MV-4-11 (cell line): Measurements from ENCODE around the gene KIR3DL3.
"Not testable (repeated sequence)": the region's sequence is repeated elsewhere in the genome, so short reads cannot be mapped to it uniquely, and the experiment has no call there.

Source experiments
- DNase-seq: peaks from one replicate; lab custom pipeline; 2025; lab: John Stamatoyannopoulos, UW

The KIR3DL3 gene

GRCh38 chr19:54724142-54724541 is at the start of gene KIR3DL3:
TSS of gene KIR3DL3 (plus strand) at chr19:54724442. CDS start at chr19:54724497, 55 bp downstream.
- DNase-seq: no peak

- peak; percentile 61 for DNase-seq
These were observed 47.9 kb upstream of the KIR3DL3 start for GRCh38 chr19:54676210-54676834.

DNA sequence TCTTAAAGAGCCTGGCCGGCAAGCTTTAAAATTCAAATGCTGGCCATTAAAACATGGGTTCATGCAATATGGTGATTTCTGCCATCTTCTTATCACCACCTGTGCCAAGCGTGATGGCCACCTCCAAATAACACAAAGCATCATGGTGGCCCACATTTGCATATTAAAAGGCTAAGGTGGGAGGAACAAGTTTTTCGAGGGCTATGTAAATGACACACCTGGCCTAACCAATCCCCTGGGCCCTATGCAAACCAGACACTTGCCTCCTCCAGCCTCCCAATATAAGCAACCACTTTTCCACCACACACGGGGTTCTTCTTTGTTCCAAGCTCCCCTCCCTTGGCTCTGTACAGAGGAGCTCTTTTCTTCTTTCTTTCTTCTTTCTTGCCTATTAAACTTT is 47.0 kb upstream of the KIR3DL3 start:
- no peak for DNase-seq

DNA sequence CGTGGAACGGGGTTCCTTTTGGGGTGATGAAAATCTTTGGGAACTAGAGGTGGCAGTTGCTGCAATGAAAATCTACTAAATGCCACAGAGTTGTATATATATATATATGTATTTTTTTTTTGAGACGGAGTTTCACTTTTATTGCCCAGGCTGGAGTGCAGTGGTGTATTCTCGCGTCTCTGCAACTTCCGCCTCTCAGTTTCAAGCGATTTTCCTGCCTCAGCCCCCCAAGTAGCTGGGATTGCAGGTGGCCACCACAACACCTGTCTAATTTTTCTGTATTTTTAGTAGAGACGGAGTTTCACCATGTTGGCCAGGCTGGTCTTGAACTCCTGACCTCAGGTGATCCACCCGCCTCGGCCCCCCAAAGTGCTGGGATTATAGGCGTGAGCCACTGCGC is 42.6 kb upstream of the KIR3DL3 start:
- not testable (repeated sequence) for DNase-seq

GRCh38 chr19:54682306-54682856 is 41.9 kb upstream of the KIR3DL3 start:
- DNase-seq: peak; percentile 71

- DNase-seq: peak; percentile 83
These were observed 39.7 kb upstream of the KIR3DL3 start for GRCh38 chr19:54684527-54684926.

DNA sequence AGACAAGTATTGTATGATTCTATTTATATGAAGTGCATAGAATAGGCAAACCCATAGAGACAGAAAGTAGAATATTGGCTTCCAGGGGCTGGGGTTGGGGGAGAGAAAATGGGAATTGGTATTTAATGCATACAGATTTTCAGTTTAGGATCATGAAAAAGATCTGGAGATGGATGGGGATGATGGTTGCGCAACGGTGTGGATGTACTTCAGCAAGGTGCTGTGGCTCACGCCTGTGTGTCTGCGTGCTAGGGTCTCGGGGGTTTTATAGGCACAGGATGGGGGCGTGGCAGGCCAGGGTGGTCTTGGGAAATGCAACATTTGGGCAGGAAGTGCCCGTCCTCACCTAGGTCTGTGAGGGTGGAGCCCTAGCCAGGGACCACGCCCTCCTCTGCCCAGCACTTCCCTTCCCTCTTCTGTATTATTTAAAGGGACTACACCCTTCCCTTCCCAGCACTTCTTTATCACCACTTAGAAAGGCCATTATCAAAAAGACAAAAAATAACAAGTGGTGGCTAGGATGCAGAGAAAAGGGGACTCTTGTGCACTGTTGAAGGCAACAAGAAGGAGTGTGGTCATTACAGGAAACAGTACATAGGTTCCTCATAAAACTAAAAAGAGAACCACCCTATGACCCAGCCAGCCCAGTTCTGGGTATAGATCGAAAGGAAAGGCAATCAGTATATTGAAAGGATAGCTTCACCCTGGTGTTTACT is 32.5 kb upstream of the KIR3DL3 start:
- DNase-seq: no peak

DNA sequence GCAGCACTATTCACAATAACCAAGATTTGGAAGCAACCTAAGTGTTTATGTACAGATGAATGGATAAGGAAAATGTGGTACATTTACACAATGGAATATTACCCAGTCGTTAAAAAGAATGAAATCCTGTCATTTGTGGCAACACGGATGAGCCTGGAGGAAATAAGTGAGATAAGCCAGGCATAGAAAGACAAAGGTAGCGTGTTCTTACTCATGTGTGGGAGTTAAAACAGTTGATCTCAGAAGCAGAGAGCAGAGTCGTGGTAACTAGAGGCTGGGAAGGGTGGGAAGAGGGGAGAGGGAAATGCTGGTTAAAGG is 32.0 kb upstream of the KIR3DL3 start:
- no peak for DNase-seq

- peak; percentile 32 for DNase-seq
These were observed 29.6 kb upstream of the KIR3DL3 start for GRCh38 chr19:54694648-54695047.

- DNase-seq: peak; percentile 55
These were observed 28.1 kb upstream of the KIR3DL3 start for GRCh38 chr19:54696117-54696548.

DNA sequence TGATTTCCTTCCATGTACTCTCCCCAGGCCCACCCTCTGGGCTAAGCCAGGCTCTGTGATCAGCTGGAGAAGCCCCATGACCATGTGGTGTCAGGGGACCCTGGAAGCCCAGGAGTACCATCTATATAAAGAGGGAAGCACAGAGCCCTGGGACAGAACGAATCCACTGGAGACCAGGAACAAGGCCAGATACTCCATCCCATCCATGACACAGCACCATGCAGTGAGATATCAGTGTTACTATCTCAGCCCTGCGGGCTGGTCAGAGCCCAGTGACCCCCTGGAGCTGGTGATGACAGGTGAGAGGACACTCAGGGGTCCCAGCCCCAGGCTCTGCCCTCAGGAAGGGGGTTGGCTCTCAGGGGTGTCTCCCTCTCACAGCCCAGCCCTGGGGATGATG is 27.5 kb upstream of the KIR3DL3 start:
- DNase-seq: no peak

DNA sequence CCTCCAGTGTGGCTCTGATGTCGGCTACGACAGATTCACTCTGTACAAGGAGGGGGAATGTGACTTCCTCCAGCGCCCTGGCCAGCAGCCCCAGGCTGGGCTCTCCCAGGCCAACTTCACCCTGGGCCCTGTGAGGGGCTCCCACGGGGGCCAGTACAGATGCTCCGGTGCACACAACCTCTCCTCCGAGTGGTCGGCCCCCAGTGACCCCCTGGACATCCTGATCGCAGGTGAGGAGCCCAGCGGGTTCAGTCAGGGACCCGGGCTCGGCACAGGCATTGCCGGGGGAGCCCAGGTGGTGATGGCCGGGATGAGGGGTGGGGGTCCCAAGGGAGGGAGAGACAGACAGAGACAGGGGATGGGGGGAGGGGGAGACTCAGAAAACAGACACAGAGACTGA is 26.5 kb upstream of the KIR3DL3 start:
- DNase-seq: not testable (repeated sequence)

GRCh38 chr19:54704928-54705327 is 19.3 kb upstream of the KIR3DL3 start:
- no peak for DNase-seq

DNA sequence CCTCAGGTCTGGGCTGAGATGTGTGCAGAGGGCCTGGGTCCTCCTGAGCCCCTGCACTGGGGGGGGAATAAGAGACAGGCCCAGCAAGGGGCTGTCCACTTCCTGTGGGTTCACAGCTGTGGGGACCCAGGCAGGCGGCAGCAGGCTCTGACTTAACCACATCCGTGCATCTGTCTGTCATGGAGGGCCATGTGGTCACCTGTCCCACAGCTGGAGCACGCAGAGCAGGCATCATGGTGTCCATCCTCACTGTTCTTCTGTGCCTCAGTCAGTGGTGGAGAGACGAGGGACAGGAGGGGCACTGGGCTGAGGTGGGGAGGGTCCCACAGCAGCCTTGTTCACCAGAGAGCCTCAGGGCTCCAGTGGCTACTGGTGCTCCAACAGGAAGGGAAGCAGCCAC is 16.3 kb upstream of the KIR3DL3 start:
- peak; percentile 43 for DNase-seq

- DNase-seq: no peak
These were observed 15.5 kb upstream of the KIR3DL3 start for GRCh38 chr19:54708781-54709180.

GRCh38 chr19:54709212-54709948 is 14.9 kb upstream of the KIR3DL3 start:
- no peak for DNase-seq

GRCh38 chr19:54709956-54710355 is 14.3 kb upstream of the KIR3DL3 start:
- DNase-seq: not testable (repeated sequence)

GRCh38 chr19:54724644-54725043 is 402 bp downstream of the KIR3DL3 start:
- DNase-seq: no peak

DNA sequence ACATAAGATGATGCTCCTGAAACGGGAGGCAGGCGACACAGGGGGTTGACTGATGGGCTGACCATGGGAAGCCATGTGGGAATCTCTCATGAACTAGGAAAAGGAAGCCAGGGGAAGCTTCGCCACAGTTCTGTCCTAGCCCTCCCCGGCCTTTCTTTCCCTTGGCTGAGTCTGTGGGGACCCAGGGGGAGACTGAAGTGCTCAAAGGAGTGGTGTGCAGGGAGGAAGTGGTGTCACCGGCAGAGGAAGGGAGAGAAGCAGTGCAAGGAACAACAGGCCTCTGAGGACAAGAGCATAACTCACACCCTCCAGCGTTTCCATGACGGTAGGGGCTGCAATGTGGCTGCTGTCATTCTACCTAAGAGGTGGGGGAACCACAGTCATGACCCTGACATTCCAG is 1.1 kb downstream of the KIR3DL3 start:
- no peak for DNase-seq

GRCh38 chr19:54727562-54727961 is 3.3 kb downstream of the KIR3DL3 start:
- no peak for DNase-seq

DNA sequence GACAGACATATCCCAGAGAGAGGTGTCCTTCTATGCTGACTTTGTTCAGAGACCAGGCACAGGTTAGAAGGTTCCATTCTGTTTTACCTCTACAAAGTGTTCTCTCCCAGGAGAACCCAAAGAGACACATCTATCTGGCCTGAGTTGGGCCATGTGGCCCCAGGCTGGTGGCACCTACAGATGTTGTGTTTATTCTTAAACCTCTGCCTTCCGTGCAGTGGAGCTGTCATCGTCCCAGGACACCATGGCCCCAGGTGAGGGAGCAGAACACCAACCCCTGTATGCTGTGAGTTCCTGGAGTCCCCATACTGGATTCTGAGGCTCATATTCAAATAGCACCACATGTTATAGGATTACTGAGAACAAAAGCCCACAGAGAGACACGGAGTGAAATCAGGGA is 3.9 kb downstream of the KIR3DL3 start:
- DNase-seq: no peak

GRCh38 chr19:54729416-54730188 is 5.4 kb downstream of the KIR3DL3 start:
- DNase-seq: no peak
